ENCODE data around the gene ACY1.

- TF ChIP-seq CTCF (conservative IDR thresholded peaks at IDR 0.05; ENCODE audit: low read length) (no peak), EZH2phosphoT487 (IDR thresholded peaks at IDR 0.05; ENCODE audit: borderline replicate concordance, low read depth, low read length) (no peak)
Observed at GRCh38 chr3:52022323-52023100, 39.2 kb downstream of the ACY1 start.

Data from OCI-LY7 (cell line).